Peyer's patch (tissue), 4 donors: ENCODE results near the gene SH3PXD2B. TPM values are rescaled to one million over a fixed set of nuclear protein-coding genes. Genes with fewer than 3 reads are reported as not detected.

Experiments
- DNase-seq, 3 donors: peaks; one replicate each; pipeline ENCODE4 v3.0.0-alpha.2; 2017 to 2019
- H3K27ac ChIP-seq, 4 donors: fragments of 200-600 bp; sonication (generic); one replicate each; pipeline ENCODE4 v1.5.1; 2016 to 2019
- H3K27me3 ChIP-seq, 2 donors: fragments of 200-600 bp; sonication (generic); one replicate each; pipeline ENCODE4 v1.5.1; 2019
- H3K36me3 ChIP-seq, 3 donors: fragments of 200-600 bp; sonication (generic); one replicate each; pipeline ENCODE4 v1.5.1; 2016 to 2019
- H3K4me1 ChIP-seq, 4 donors: fragments of 200-600 bp; sonication (generic); one replicate each; pipeline ENCODE4 v1.5.1; 2016 to 2019
- H3K4me3 ChIP-seq, 4 donors: fragments of 200-600 bp; sonication (generic); 1 replicate in 3 of 4; 2 replicates in 1 of 4; pipeline ENCODE4 v1.5.1; 2016 to 2019; ENCODE audit warnings: mild to moderate bottlenecking in 1 of 4
- H3K9me3 ChIP-seq, 4 donors: fragments of 200-600 bp; sonication (generic); one replicate each; pipeline ENCODE4 v1.5.1; 2016 to 2019; ENCODE audit warnings: mild to moderate bottlenecking in 1 of 4
- POLR2A ChIP-seq, 2 donors: fragments of 450-650 bp; IDR thresholded peaks; one replicate each; pipeline ENCODE4 v1.5.1; 2017; ENCODE audit warnings: antibody characterized with exemption in 2 of 2, mild to moderate bottlenecking in 2 of 2, moderate library complexity in 2 of 2
- total RNA-seq, 4 donors: library from RNA; depleted of rRNA; stranded (reverse); fragments of >200 nt; gene quantifications; one replicate each; pipeline ENCODE4 v1.1.0, GENCODE V29; 2016
- TF ChIP-seq, protein P1 (sequence below), 6 experiments: fragments of 450-650 bp in 4 of 6; fragments of 200-600 bp in 2 of 6; sonication (generic) in 1 of 6; IDR thresholded peaks; one replicate each; pipeline ENCODE4 v1.5.1; 2017 to 2019; ENCODE audit warnings: antibody characterized with exemption in 6 of 6, mild to moderate bottlenecking in 3 of 6, moderate library complexity in 1 of 6

Gene SH3PXD2B
- total RNA-seq, 4 donors from 2014 or later: 5.8 to 26.4 (median 11.7) TPM

DNA sequence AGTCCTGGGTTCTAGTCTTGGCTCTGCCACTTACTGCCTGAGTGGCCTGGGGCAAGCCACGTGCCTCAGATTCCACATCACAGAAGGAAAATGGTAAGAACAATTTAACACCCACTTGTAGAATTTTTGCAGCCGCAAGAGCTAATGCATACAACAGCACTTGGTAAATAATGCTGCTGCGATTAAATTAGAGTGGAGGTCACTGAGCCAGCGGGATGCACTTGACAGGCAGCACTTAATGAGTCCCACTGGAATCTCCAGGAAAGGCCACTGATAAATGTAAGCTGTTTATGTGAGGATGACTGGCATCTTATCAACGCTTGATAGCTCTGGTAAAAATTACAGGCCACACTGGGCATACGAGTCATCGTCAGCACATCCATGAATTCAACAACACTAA is 111.4 kb downstream of the SH3PXD2B start:
- no peak overlapping the region for H3K27ac ChIP-seq
- TF ChIP-seq, protein P1, sequence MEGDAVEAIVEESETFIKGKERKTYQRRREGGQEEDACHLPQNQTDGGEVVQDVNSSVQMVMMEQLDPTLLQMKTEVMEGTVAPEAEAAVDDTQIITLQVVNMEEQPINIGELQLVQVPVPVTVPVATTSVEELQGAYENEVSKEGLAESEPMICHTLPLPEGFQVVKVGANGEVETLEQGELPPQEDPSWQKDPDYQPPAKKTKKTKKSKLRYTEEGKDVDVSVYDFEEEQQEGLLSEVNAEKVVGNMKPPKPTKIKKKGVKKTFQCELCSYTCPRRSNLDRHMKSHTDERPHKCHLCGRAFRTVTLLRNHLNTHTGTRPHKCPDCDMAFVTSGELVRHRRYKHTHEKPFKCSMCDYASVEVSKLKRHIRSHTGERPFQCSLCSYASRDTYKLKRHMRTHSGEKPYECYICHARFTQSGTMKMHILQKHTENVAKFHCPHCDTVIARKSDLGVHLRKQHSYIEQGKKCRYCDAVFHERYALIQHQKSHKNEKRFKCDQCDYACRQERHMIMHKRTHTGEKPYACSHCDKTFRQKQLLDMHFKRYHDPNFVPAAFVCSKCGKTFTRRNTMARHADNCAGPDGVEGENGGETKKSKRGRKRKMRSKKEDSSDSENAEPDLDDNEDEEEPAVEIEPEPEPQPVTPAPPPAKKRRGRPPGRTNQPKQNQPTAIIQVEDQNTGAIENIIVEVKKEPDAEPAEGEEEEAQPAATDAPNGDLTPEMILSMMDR (IDR thresholded peaks at IDR 0.05): no peak
- TF ChIP-seq POLR2A (IDR thresholded peaks at IDR 0.05): no peak
- H3K27me3 ChIP-seq: no peaks in the 10 kb centered on the region
- H3K9me3 ChIP-seq: no peaks in the 10 kb centered on the region
- DNase-seq: no peak
- H3K36me3 ChIP-seq: peaks cover 0 to 11% (median 0%) of the 10 kb centered on the region in 3 donors
- H3K4me1 ChIP-seq: no peaks in the 10 kb centered on the region
- no peak overlapping the region for H3K4me3 ChIP-seq

DNA sequence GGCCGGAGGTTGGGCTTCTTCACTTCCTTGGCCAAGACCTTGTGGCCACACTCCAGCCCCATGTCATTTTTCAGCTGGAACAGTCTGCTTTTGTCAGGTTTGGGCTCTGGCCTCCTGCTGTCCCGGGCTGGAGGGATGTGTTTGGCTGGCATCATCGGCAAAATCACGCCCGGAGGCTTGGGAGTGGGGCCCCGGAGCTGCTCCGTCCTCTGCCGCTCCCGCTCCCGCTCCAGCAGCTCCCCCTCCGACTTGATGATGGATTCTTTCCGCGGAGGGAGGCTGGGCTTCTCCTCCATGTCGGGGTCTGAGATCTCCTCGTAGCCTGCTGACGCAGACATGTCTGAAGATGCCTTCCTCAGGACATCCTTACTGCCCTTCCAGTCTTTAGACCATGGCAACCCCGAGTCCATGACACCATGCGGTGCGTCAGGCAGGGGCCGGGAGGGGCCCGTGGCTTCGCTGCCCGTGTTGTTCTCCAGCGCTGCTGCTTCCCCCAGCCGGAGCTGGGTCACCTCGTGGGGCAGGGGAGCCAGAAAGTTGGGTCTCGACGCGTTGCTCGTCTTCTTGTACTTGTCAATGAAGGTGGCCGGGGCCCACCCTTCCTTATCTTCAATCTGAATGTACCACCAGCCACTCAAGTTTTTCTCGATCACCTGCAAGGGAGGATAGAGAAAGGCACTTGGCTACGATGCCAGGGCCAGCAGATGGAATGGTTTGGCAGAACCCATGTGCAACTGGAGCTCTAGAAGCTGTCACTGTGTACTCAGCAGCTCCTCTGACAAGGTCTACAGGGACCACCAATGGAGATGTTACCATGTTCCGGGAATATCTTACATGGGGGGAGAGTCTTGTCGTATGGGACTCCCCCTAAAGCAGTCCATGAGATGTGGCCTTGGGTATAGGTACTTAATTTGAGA is 114.8 kb downstream of the SH3PXD2B start:
- no peak for TF ChIP-seq POLR2A (IDR thresholded peaks at IDR 0.05)
- TF ChIP-seq, protein P1 (IDR thresholded peaks at IDR 0.05): no peak
- Histone ChIP-seq H3K36me3 (peaks cover 0 to 4% (median 0%) of the 10 kb centered on the region in 3 donors), H3K27me3 (no peaks in the 10 kb centered on the region), H3K4me3 (no peak overlapping the region), H3K9me3 (no peaks in the 10 kb centered on the region), H3K27ac (no peak overlapping the region), H3K4me1 (no peaks in the 10 kb centered on the region)
- DNase-seq: no peak

DNA sequence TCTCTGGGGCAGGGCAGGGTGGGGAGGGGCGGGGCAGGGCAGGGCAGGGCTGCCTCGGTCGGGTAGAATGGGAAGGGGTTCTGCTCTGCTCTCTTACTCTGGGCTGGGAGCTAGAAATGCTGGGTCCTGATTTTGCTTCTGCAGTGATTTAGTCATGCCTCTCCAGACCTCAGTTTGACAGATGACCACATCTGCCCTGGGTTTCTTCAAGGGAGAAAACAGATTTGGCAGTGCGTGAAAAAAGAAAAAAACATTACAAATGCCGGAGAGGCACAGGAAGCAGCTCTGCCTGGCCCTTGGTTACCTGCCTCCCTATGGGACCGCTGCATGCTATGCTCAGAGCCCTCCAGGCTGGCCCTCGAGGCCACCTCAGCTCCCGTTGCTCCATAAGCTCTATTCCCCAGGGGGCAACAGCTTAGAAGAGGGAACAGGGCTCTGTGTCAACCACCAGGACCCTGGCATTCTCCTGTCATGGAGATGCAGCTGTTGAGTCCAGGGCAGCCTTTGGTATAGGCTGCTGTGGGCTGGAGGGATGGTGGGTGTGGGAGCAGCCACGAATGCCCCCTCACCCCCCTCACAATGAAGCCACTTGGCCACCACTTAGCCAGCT is 117.5 kb downstream of the SH3PXD2B start:
- no peak overlapping the region for H3K27ac ChIP-seq
- H3K36me3 ChIP-seq: no peaks in the 10 kb centered on the region
- no peak overlapping the region for H3K4me3 ChIP-seq
- no peaks in the 10 kb centered on the region for H3K9me3 ChIP-seq
- no peak for DNase-seq
- no peaks in the 10 kb centered on the region for H3K27me3 ChIP-seq
- no peaks in the 10 kb centered on the region for H3K4me1 ChIP-seq
- TF ChIP-seq, protein P1 (IDR thresholded peaks at IDR 0.05): no peak
- no peak for TF ChIP-seq POLR2A (IDR thresholded peaks at IDR 0.05)

DNA sequence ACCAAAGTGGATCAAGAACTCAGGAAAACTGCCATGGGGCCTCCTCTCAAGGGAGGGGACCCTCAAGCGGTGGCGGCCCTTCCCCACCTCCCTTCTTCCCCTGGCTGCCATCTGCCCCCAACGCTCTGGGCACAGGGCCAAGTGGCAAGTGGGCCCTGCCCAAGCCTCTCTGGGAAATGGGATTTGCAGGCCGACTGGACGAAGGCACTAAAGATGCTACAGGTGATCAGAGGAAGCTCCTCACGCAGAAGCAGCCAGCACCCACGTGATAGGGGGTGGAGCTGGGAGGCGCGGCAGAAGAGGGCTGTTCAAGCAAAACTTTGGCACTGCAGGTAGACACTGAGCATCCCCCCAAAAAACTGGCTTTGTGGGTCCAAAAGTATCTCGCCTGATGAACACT is 118.1 kb downstream of the SH3PXD2B start:
- Histone ChIP-seq H3K27ac (no peak overlapping the region), H3K9me3 (no peaks in the 10 kb centered on the region), H3K4me1 (no peaks in the 10 kb centered on the region), H3K27me3 (no peaks in the 10 kb centered on the region), H3K36me3 (no peaks in the 10 kb centered on the region), H3K4me3 (no peak overlapping the region)
- no peak for DNase-seq
- TF ChIP-seq, protein P1 (IDR thresholded peaks at IDR 0.05): no peak
- TF ChIP-seq POLR2A (IDR thresholded peaks at IDR 0.05): no peak

DNA sequence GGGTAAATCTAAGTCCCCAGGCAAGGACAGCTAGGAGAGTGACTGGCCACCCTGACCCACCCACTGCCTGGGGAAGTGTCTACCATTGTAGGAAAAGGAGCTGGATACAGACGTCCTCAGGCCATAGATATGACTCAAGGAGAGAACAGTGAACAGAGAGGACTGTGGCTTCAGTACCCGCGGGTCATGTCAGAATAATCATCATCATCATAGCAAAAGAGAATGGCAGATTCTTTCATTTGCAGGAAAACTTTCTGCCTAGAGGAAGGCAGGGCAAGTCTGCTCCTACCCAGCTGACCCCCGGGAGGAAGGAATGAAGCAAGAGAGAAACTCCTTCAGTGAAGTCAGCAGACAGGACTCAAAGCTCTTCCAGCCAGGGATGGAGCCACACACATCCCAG is 118.6 kb downstream of the SH3PXD2B start:
- DNase-seq: no peak
- no peaks in the 10 kb centered on the region for H3K36me3 ChIP-seq
- H3K9me3 ChIP-seq: no peaks in the 10 kb centered on the region
- H3K27me3 ChIP-seq: no peaks in the 10 kb centered on the region
- H3K27ac ChIP-seq: no peak overlapping the region
- no peak overlapping the region for H3K4me3 ChIP-seq
- H3K4me1 ChIP-seq: no peaks in the 10 kb centered on the region
- TF ChIP-seq, protein P1 (IDR thresholded peaks at IDR 0.05): no peak
- no peak for TF ChIP-seq POLR2A (IDR thresholded peaks at IDR 0.05)
